ENCODE measurements around the gene GCSH.

GRCh38 chr16:81128726-81129524, 32.7 kb upstream of the GCSH start:
- TF ChIP-seq CTCF (IDR thresholded peaks at IDR 0.05; ENCODE audit: low read length), result no peak
- TF ChIP-seq EZH2phosphoT487 (IDR thresholded peaks at IDR 0.05; ENCODE audit: low read length), result no peak
- no peak for TF ChIP-seq EZH2 (optimal IDR thresholded peaks at IDR 0.05; ENCODE audit: low read depth, low read length)
